HG03025 (cell line): Measurements from ENCODE around the gene UMODL1.

ENCODE experiments used
- ATAC-seq: cut with Tn5 transposase; IDR thresholded peaks from one replicate; pipeline ENCODE4 v1.9.1; 2021; ENCODE audit warnings: mild to moderate bottlenecking, moderate library complexity; ENCODE audit not compliant: unreplicated experiment, low FRiP score

The UMODL1 gene

GRCh38 chr21:42071146-42071737 is at the start of gene UMODL1:
UMODL1 (plus strand) TSS chr21:42071317; CDS start chr21:42071317, 0 bp downstream.
- ATAC-seq: no peak

- no peak for ATAC-seq
Observed at GRCh38 chr21:42021371-42022090, 49.6 kb upstream of the UMODL1 start.

- ATAC-seq: no peak
Observed at GRCh38 chr21:42022091-42022430, 49.1 kb upstream of the UMODL1 start.

GRCh38 chr21:42022906-42023305 is 48.2 kb upstream of the UMODL1 start:
- ATAC-seq: no peak

GRCh38 chr21:42025376-42026081 is 45.6 kb upstream of the UMODL1 start:
- no peak for ATAC-seq

GRCh38 chr21:42026082-42026435 is 45.1 kb upstream of the UMODL1 start:
- no peak for ATAC-seq

- ATAC-seq: no peak
Observed at GRCh38 chr21:42027085-42027821, 43.9 kb upstream of the UMODL1 start.

- ATAC-seq: no peak
Observed at GRCh38 chr21:42027822-42028765, 43.0 kb upstream of the UMODL1 start.

- ATAC-seq: no peak
Observed at GRCh38 chr21:42028766-42029425, 42.2 kb upstream of the UMODL1 start.

- ATAC-seq: no peak
Observed at GRCh38 chr21:42030311-42030710, 40.8 kb upstream of the UMODL1 start.

GRCh38 chr21:42031241-42031640 is 39.9 kb upstream of the UMODL1 start:
- ATAC-seq: no peak

GRCh38 chr21:42031816-42032215 is 39.3 kb upstream of the UMODL1 start:
- no peak for ATAC-seq

- ATAC-seq: no peak
Observed at GRCh38 chr21:42032266-42032665, 38.9 kb upstream of the UMODL1 start.

GRCh38 chr21:42032968-42033367 is 38.1 kb upstream of the UMODL1 start:
- no peak for ATAC-seq

- no peak for ATAC-seq
Observed at GRCh38 chr21:42036313-42036712, 34.8 kb upstream of the UMODL1 start.

GRCh38 chr21:42037516-42037915 is 33.6 kb upstream of the UMODL1 start:
- no peak for ATAC-seq

- no peak for ATAC-seq
Observed at GRCh38 chr21:42037943-42038342, 33.2 kb upstream of the UMODL1 start.

GRCh38 chr21:42038393-42038792 is 32.7 kb upstream of the UMODL1 start:
- ATAC-seq: no peak

GRCh38 chr21:42038826-42039425 is 32.2 kb upstream of the UMODL1 start:
- no peak for ATAC-seq
